Kidney (tissue), 14 donors: ENCODE results near the gene BAG5. TPM values are rescaled to one million over a fixed set of nuclear protein-coding genes. Genes with fewer than 3 reads are reported as not detected.

Experiments used
- DNase-seq, 5 donors: peaks; one replicate each; pipeline ENCODE4 v3.0.0-alpha.2; 2013 to 2020
- FAIRE-seq: peaks from 2 replicates; lab custom pipeline; 2012; peaks lifted over from hg19 to GRCh38; lab: Jason Lieb, UNC
- H3K27ac ChIP-seq, 2 donors: one replicate each; pipeline ENCODE4 v1.7.0; 2013; ENCODE audit warnings: low read depth in 2 of 2, low read length in 2 of 2, inconsistent platforms in 1 of 2
- H3K27me3 ChIP-seq: one replicate; pipeline ENCODE4 v1.7.1; 2013; ENCODE audit warnings: low read length, inconsistent platforms; ENCODE audit not compliant: control insufficient read depth, insufficient read depth
- H3K36me3 ChIP-seq, 3 donors: one replicate each; pipeline versions ENCODE4 v1.7.0 to v1.7.1; 2013; ENCODE audit warnings: low read length in 3 of 3, control low read depth in 1 of 3, inconsistent platforms in 1 of 3; ENCODE audit not compliant: insufficient read depth in 3 of 3, control insufficient read depth in 2 of 3
- H3K4me1 ChIP-seq, 3 donors: one replicate each; pipeline versions ENCODE4 v1.7.0 to v1.7.1; 2013; ENCODE audit warnings: low read length in 3 of 3, inconsistent platforms in 1 of 3, low read depth in 1 of 3; ENCODE audit not compliant: control insufficient read depth in 2 of 3, insufficient read depth in 2 of 3
- H3K4me3 ChIP-seq, 3 donors: one replicate each; pipeline versions ENCODE4 v1.7.0 to v1.8.1; 2013; ENCODE audit warnings: low read length in 3 of 3, control low read depth in 1 of 3, inconsistent platforms in 1 of 3
- H3K9ac ChIP-seq, 3 donors: one replicate each; pipeline versions ENCODE4 v1.7.0 to v1.7.1; 2013; ENCODE audit warnings: low read length in 3 of 3, control low read depth in 1 of 3, inconsistent platforms in 1 of 3
- H3K9me3 ChIP-seq, 3 donors: one replicate each; pipeline versions ENCODE4 v1.7.0 to v1.7.1; 2013; ENCODE audit warnings: low read length in 3 of 3, control low read depth in 1 of 3, inconsistent platforms in 1 of 3; ENCODE audit not compliant: control insufficient read depth in 2 of 3, insufficient read depth in 1 of 3
- intact Hi-C: fragments of 100-400 bp; cut with DNase I; formaldehyde crosslinking; loops from one replicate; pipeline ENCODE4 v1.11.1; 2022
- polyA plus RNA-seq: library from polyadenylated mRNA; stranded (reverse); fragments of 350-450 nt; fragmentation: Illumina TruSeq; extraction: RNeasy Lipid Tissue Mini Kit (QIAGEN cat#74804); gene quantifications from one replicate; pipeline ENCODE4 v1.2.3, GENCODE V29; 2014; ENCODE audit warnings: low read depth, low replicate concordance; ENCODE audit not compliant: insufficient read depth
- total RNA-seq: library from RNA; stranded (reverse); fragmentation: NEBNext Ultra II Directional; extraction: Animal tissue kit (Norgen Biotek cat#: 25700); gene quantifications from one replicate; pipeline ENCODE4 v1.2.1, GENCODE V29; 2021
- TF ChIP-seq, protein P1 (sequence below): IDR thresholded peaks from 3 replicates; pipeline ENCODE4 v1.5.1; 2012; ENCODE audit warnings: mild to moderate bottlenecking, moderate library complexity, borderline replicate concordance; ENCODE audit not compliant: insufficient read depth; ENCODE audit errors: extremely low read depth
- donor health status: control.
- donor health status: control.
- donor health status: control.
- donor health status: control.
- donor health status: control.
- donor health status: DM: yes; HTN: yes; CAD: no.
- donor health status: Normal renal cell carcinoma (clear cell type).

Gene BAG5
- total and polyA plus RNA-seq, 2 donors from 2014 or later: 17.1 to 64.5 TPM

DNA sequence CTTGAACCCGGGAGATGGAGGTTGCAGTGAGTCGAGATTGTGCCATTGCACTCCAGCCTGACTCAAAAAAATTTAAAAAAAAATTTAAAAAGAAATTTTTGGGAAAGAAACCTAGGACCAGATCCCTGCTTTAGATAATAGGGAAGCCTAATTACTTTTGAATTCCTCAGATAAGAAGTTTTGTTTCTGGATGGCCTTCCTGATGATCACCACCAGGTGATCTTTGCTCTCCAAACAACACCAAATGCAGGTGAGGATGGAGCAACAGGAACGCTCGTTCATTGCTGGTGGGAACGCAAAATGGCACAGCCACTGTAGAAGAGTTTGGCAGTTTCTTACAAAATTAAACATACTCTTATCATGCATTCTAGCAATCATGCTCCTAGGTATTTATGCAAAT is 38.0 kb upstream of the BAG5 start:
- no peak overlapping the region for H3K4me3 ChIP-seq
- H3K27me3 ChIP-seq: no peaks in the 10 kb centered on the region
- H3K27ac ChIP-seq: no peak overlapping the region
- H3K9ac ChIP-seq: no peak overlapping the region
- no peaks in the 10 kb centered on the region for H3K4me1 ChIP-seq
- H3K36me3 ChIP-seq: no peaks in the 10 kb centered on the region
- DNase-seq (no peak), FAIRE-seq (no peak)
- intact Hi-C loops: no loop called here
- TF ChIP-seq, protein P1, sequence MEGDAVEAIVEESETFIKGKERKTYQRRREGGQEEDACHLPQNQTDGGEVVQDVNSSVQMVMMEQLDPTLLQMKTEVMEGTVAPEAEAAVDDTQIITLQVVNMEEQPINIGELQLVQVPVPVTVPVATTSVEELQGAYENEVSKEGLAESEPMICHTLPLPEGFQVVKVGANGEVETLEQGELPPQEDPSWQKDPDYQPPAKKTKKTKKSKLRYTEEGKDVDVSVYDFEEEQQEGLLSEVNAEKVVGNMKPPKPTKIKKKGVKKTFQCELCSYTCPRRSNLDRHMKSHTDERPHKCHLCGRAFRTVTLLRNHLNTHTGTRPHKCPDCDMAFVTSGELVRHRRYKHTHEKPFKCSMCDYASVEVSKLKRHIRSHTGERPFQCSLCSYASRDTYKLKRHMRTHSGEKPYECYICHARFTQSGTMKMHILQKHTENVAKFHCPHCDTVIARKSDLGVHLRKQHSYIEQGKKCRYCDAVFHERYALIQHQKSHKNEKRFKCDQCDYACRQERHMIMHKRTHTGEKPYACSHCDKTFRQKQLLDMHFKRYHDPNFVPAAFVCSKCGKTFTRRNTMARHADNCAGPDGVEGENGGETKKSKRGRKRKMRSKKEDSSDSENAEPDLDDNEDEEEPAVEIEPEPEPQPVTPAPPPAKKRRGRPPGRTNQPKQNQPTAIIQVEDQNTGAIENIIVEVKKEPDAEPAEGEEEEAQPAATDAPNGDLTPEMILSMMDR: no peak
- H3K9me3 ChIP-seq: no peaks in the 10 kb centered on the region

GRCh38 chr14:103597623-103598377 is 35.3 kb upstream of the BAG5 start:
- no peak overlapping the region for H3K27ac ChIP-seq
- TF ChIP-seq, protein P1: no peak
- DNase-seq: peak in 3 of 5 donors; percentile 32 to 57 (median 56)
- no peak for FAIRE-seq
- no peak overlapping the region for H3K9ac ChIP-seq
- no peaks in the 10 kb centered on the region for H3K36me3 ChIP-seq
- H3K4me1 ChIP-seq: peaks cover 0 to 2% (median 0%) of the 10 kb centered on the region in 3 donors
- no peak overlapping the region for H3K4me3 ChIP-seq
- intact Hi-C loops: no loop called here
- H3K27me3 ChIP-seq: no peaks in the 10 kb centered on the region
- H3K9me3 ChIP-seq: no peaks in the 10 kb centered on the region

DNA sequence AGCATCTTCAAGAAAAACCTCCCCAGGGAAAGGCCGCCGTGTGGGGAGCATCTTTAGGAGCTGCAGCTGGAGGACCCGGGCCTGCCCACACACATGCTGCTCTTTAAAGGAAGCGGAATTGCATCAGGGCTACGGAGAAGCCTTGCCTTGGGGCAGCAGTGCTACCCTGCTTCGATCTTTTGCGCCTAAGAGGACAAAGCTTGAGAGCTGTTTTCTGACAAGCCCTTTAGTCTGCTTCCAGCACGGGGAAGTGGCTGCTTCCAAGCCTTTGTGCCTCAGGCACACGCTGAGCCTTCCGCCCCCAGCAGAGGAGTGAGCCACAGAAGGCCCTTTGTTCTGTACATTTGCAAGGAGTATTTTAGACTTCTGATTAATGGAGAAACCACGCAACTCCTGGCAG is 31.8 kb upstream of the BAG5 start:
- H3K27ac ChIP-seq: no peak overlapping the region

More for the DNA sequence above, 31.8 kb upstream of the BAG5 start:
- H3K9me3 ChIP-seq: no peaks in the 10 kb centered on the region
- FAIRE-seq (no peak), DNase-seq (peak; percentile 41 to 82 (median 58))
- H3K36me3 ChIP-seq: peaks cover 0 to 4% (median 2%) of the 10 kb centered on the region in 3 donors
- H3K4me3 ChIP-seq: no peak overlapping the region
- peaks cover 0 to 2% (median 0%) of the 10 kb centered on the region in 3 donors for H3K4me1 ChIP-seq
- no peak overlapping the region for H3K9ac ChIP-seq
- intact Hi-C loops: no loop called here
- TF ChIP-seq, protein P1: no peak
- no peaks in the 10 kb centered on the region for H3K27me3 ChIP-seq
